HepG2 (cell line): ENCODE data around the gene GGACT. TPM values are rescaled to one million over a fixed set of nuclear protein-coding genes. Genes with fewer than 3 reads are reported as not detected.

ENCODE experiments used
- ATAC-seq: fragments of 200-7000 bp; cut with Tn5 transposase; 3 replicates; pipeline ENCODE4 v1.9.1; 2020; ENCODE audit warnings: mild to moderate bottlenecking, moderate library complexity
- BruUV-seq: library from RNA; stranded (reverse); fragments of 400-500 nt; replicated peaks from 2 replicates; lab custom pipeline; 2021; lab: Mats Ljungman, UMichigan
- CTCF ChIA-PET: fragments of 300-600 bp; formaldehyde crosslinking; extraction: SDS; loops from one replicate; lab custom pipeline; 2021; ENCODE audit warnings: low total read pairs, inconsistent platforms, low intra/inter-chr PET ratio; lab: Yijun Ruan, JAX
- POLR2A ChIA-PET: fragments of 350-600 bp; sonication (Branson Sonifier 250); formaldehyde crosslinking; loops from one replicate; lab custom pipeline; 2020; ENCODE audit warnings: antibody characterized with exemption, inconsistent platforms; lab: Yijun Ruan, JAX
- DNase-seq: peaks from one replicate; pipeline ENCODE4 v3.0.0-alpha.2; 2015; ENCODE audit warnings: low spot score
- FAIRE-seq: peaks from 3 replicates; lab custom pipeline; 2011; peaks lifted over from hg19 to GRCh38; lab: Jason Lieb, UNC
- H2AFZ ChIP-seq: one replicate; pipeline ENCODE4 v1.6.1; 2011; ENCODE audit warnings: low read length, inconsistent platforms
- H3K27ac ChIP-seq: fragments of 300-600 bp; 3 replicates; pipeline ENCODE4 v1.8.0; 2011; ENCODE audit warnings: mixed run types, mild to moderate bottlenecking, mixed read lengths, low read length, inconsistent platforms; ENCODE audit not compliant: insufficient read depth; ENCODE audit errors: extremely low read length
- H3K27me3 ChIP-seq, 2 experiments: fragments of 200-600 bp in 1 of 2; 2 replicates in 1 of 2; 3 replicates in 1 of 2; pipeline versions ENCODE4 v1.6.0 to v1.8.0; 2011; ENCODE audit warnings: low read length in 2 of 2, mild to moderate bottlenecking in 2 of 2, moderate library complexity in 2 of 2, inconsistent platforms in 1 of 2; ENCODE audit not compliant: insufficient read depth in 2 of 2, control insufficient read depth in 1 of 2
- H3K36me3 ChIP-seq, 2 experiments: fragments of 200-600 bp in 1 of 2; replicated peaks in 1 of 2; 2 replicates in 1 of 2; 3 replicates in 1 of 2; pipeline versions ENCODE4 v1.5.1 to v1.8.0; 2011; ENCODE audit warnings: low read length in 2 of 2, inconsistent platforms in 1 of 2; ENCODE audit not compliant: insufficient read depth in 2 of 2, control insufficient read depth in 1 of 2
- H3K4me1 ChIP-seq: 2 replicates; pipeline ENCODE4 v1.5.1; 2012; ENCODE audit warnings: low read length, inconsistent platforms; ENCODE audit not compliant: insufficient read depth
- H3K4me2 ChIP-seq: 2 replicates; pipeline ENCODE4 v1.6.0; 2011; ENCODE audit warnings: low read depth, low read length, inconsistent platforms
- H3K4me3 ChIP-seq, 3 experiments: fragments of 200-600 bp in 1 of 3; sonication (generic), shearing (Covaris generic) in 1 of 3; replicated peaks in 1 of 3; 2 replicates each; pipeline ENCODE4 v1.5.1; 2011 to 2016; ENCODE audit warnings: low read length in 3 of 3, inconsistent platforms in 2 of 3, low read depth in 2 of 3, mild to moderate bottlenecking in 2 of 3, control low read depth in 1 of 3, mixed read lengths in 1 of 3; ENCODE audit not compliant: insufficient read depth in 1 of 3
- H3K79me2 ChIP-seq: one replicate; pipeline ENCODE4 v1.6.1; 2011; ENCODE audit warnings: low read length, inconsistent platforms; ENCODE audit not compliant: insufficient read depth
- H3K9ac ChIP-seq: 2 replicates; pipeline ENCODE4 v1.6.0; 2011; ENCODE audit warnings: mild to moderate bottlenecking, low read depth, low read length, inconsistent platforms; ENCODE audit not compliant: insufficient read depth
- H3K9me3 ChIP-seq: 2 replicates; pipeline ENCODE4 v1.5.1; 2012; ENCODE audit warnings: mild to moderate bottlenecking, low read length
- H4K20me1 ChIP-seq: 2 replicates; pipeline ENCODE4 v1.6.0; 2011; ENCODE audit warnings: inconsistent platforms, mild to moderate bottlenecking, low read length, moderate library complexity; ENCODE audit not compliant: insufficient read depth
- ARNT2 ChIP-seq: sonication (generic); formaldehyde crosslinking; IDR thresholded peaks from 2 replicates; pipeline ENCODE4 v1.8.0; 2022; ENCODE audit warnings: mild to moderate bottlenecking, low read depth, missing genetic modification reagents, moderate library complexity
- CHD4 ChIP-seq: fragments of 200-600 bp; sonication (generic); IDR thresholded peaks from 2 replicates; pipeline ENCODE4 v1.7.0; 2017; ENCODE audit warnings: mild to moderate bottlenecking, low read length, borderline replicate concordance
- FOXJ3 ChIP-seq: sonication (generic); formaldehyde crosslinking; IDR thresholded peaks from 2 replicates; pipeline ENCODE4 v1.4.0; 2020; ENCODE audit warnings: missing genetic modification reagents, mild to moderate bottlenecking, borderline replicate concordance
- KDM1A ChIP-seq: IDR thresholded peaks from 2 replicates; pipeline ENCODE4 v1.6.1; 2016; ENCODE audit warnings: missing compliant biosample characterization
- MYNN ChIP-seq: sonication (generic); formaldehyde crosslinking; IDR thresholded peaks from 2 replicates; pipeline ENCODE4 v1.4.0; 2020; ENCODE audit warnings: mild to moderate bottlenecking, low read depth, missing genetic modification reagents
- NR2C2 ChIP-seq: sonication (generic); formaldehyde crosslinking; IDR thresholded peaks from 2 replicates; pipeline ENCODE4 v1.4.0; 2020; ENCODE audit warnings: missing genetic modification reagents, mild to moderate bottlenecking, moderate library complexity, borderline replicate concordance
- RFX5 ChIP-seq: IDR thresholded peaks from 2 replicates; pipeline ENCODE4 v1.6.1; 2011; ENCODE audit warnings: low read depth, low read length, improper control_type of control experiment
- TGIF2 ChIP-seq: IDR thresholded peaks from 2 replicates; pipeline ENCODE4 v1.6.1; 2016; ENCODE audit warnings: control low read depth, missing compliant biosample characterization
- YEATS4 ChIP-seq: sonication (generic); formaldehyde crosslinking; IDR thresholded peaks from 2 replicates; pipeline ENCODE4 v1.4.0; 2020; ENCODE audit warnings: missing genetic modification reagents, borderline replicate concordance
- ZBTB2 ChIP-seq: sonication (generic); formaldehyde crosslinking; IDR thresholded peaks from 2 replicates; pipeline ENCODE4 v1.8.0; 2022; ENCODE audit warnings: low read depth, missing genetic modification reagents
- ZFP36L2 ChIP-seq: sonication (generic); formaldehyde crosslinking; IDR thresholded peaks from 2 replicates; pipeline ENCODE4 v1.4.0; 2020; ENCODE audit warnings: missing genetic modification reagents
- ZNF383 ChIP-seq: sonication (generic); formaldehyde crosslinking; IDR thresholded peaks from 2 replicates; pipeline ENCODE4 v1.4.0; 2020; ENCODE audit warnings: missing genetic modification reagents, mild to moderate bottlenecking, borderline replicate concordance
- ZNF713 ChIP-seq: sonication (generic); formaldehyde crosslinking; IDR thresholded peaks from 2 replicates; pipeline ENCODE4 v1.4.0; 2020; ENCODE audit warnings: mild to moderate bottlenecking, missing genetic modification reagents
- WGBS: methylation state at CpG from one replicate; pipeline ENCODE4 v1.1.6; 2017; ENCODE audit warnings: low lambda C conversion rate; 5-methylcytosine and 5-hydroxymethylcytosine counted together
- in situ Hi-C: cut with HindIII; loops from 2 replicates; pipeline ENCODE4 v1.10.0; 2017; ENCODE audit warnings: low pct_unique_long_range_greater_than_20kb; ENCODE audit not compliant: extremely low pct_ligation_motif_present
- intact Hi-C: fragments of 100-400 bp; cut with micrococcal nuclease; formaldehyde crosslinking; loops from one replicate; pipeline ENCODE4 v1.10.0; 2022; ENCODE audit not compliant: unreplicated experiment
- polyA plus RNA-seq, 8 experiments: library from polyadenylated mRNA; depleted of rRNA in 3 of 8; stranded (reverse) in 7 of 8; unstranded in 1 of 8; fragments of >200 nt; fragmentation: Illumina TruSeq in 4 of 8; extraction: Trizol in 4 of 8; gene quantifications; 2 replicates each; pipeline versions ENCODE4 v1.2.1 to v1.2.3, GENCODE V29; 2011 to 2016; ENCODE audit warnings: low read depth in 4 of 8, missing spikeins in 1 of 8, mixed read lengths in 1 of 8; ENCODE audit not compliant: insufficient read depth in 1 of 8
- total RNA-seq, 5 experiments: library from RNA; depleted of rRNA; stranded (reverse); fragments of >200 nt; fragmentation: Illumina TruSeq; extraction: Trizol; gene quantifications; 2 replicates each; pipeline ENCODE4 v1.2.3, GENCODE V29; 2016; ENCODE audit warnings: low read depth in 1 of 5
- TF ChIP-seq, protein P1 (sequence below): sonication (generic); formaldehyde crosslinking; IDR thresholded peaks from 2 replicates; pipeline ENCODE4 v1.5.1; 2020; ENCODE audit warnings: mild to moderate bottlenecking, missing genetic modification reagents, moderate library complexity
- TF ChIP-seq, protein P2 (sequence below): sonication (generic); formaldehyde crosslinking; IDR thresholded peaks from 2 replicates; pipeline ENCODE4 v1.4.0; 2020; ENCODE audit warnings: mild to moderate bottlenecking, missing genetic modification reagents

GGACT gene
- total and polyA plus RNA-seq, 2 of the 13 experiments (the other 11 are each of a cell fraction or from before 2014, with no cell fraction given) = 1.7 to 1.9 TPM

DNA sequence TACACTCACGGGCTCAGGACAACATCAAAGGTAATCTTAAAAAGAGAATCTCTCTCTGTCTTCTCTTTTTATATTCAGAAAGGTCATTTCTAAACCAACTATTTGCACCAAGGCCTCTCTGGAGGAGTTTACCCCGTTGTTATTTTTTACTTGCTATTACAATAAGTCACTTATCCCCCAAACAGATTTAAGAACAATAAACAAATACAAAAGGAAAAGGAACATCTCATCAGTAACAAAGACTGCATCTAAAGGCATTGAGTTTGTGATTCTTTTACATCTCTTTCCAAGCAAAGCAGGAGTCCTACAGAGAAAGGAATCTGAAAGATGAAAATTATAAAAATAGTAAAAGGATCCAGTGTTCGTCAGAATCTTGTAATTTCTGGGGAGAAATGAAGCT, 75.4 kb downstream of the GGACT start:
- in situ Hi-C loops = loop anchor here (10.0 kb wide), 1 partner anchor 598 kb away; no protein-coding TSS in a partner anchor
- H3K79me2 ChIP-seq = no peaks in the 10 kb centered on the region
- no peak overlapping the region for H3K9ac ChIP-seq
- no peak overlapping the region for H3K4me3 ChIP-seq
- no peaks in the 10 kb centered on the region for H3K9me3 ChIP-seq
- POLR2A ChIA-PET = no interaction called here
- H4K20me1 ChIP-seq = no peaks in the 10 kb centered on the region
- H3K36me3 ChIP-seq = 0 out of 5 replicates have a peak, but pooled peaks cover 0 to 4% of the 10 kb centered on the region in 2 experiments
- peaks cover 24% of the 10 kb centered on the region for H3K4me1 ChIP-seq
- no TSS peak for BruUV-seq
- intact Hi-C loops = loop anchor here (10.0 kb wide), 1 partner anchor 528 kb away; the partner anchor contains the start of gene ZIC2
- ATAC-seq (no peak), DNase-seq (no peak), FAIRE-seq (no peak)
- no peaks in the 10 kb centered on the region for H3K27me3 ChIP-seq
- no peak overlapping the region for H3K27ac ChIP-seq
- H3K4me2 ChIP-seq = no peak overlapping the region
- no peak overlapping the region for H2AFZ ChIP-seq
- no peak for TF ChIP-seq YEATS4 (CRISPR knock-in tag)
- TF ChIP-seq ZNF383 (CRISPR knock-in tag) = no peak
- TF ChIP-seq NR2C2 (CRISPR knock-in tag) = no peak
- TF ChIP-seq, protein P1, sequence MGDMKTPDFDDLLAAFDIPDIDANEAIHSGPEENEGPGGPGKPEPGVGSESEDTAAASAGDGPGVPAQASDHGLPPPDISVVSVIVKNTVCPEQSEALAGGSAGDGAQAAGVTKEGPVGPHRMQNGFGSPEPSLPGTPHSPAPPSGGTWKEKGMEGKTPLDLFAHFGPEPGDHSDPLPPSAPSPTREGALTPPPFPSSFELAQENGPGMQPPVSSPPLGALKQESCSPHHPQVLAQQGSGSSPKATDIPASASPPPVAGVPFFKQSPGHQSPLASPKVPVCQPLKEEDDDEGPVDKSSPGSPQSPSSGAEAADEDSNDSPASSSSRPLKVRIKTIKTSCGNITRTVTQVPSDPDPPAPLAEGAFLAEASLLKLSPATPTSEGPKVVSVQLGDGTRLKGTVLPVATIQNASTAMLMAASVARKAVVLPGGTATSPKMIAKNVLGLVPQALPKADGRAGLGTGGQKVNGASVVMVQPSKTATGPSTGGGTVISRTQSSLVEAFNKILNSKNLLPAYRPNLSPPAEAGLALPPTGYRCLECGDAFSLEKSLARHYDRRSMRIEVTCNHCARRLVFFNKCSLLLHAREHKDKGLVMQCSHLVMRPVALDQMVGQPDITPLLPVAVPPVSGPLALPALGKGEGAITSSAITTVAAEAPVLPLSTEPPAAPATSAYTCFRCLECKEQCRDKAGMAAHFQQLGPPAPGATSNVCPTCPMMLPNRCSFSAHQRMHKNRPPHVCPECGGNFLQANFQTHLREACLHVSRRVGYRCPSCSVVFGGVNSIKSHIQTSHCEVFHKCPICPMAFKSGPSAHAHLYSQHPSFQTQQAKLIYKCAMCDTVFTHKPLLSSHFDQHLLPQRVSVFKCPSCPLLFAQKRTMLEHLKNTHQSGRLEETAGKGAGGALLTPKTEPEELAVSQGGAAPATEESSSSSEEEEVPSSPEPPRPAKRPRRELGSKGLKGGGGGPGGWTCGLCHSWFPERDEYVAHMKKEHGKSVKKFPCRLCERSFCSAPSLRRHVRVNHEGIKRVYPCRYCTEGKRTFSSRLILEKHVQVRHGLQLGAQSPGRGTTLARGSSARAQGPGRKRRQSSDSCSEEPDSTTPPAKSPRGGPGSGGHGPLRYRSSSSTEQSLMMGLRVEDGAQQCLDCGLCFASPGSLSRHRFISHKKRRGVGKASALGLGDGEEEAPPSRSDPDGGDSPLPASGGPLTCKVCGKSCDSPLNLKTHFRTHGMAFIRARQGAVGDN (CRISPR knock-in tag) = no peak
- TF ChIP-seq, protein P2, sequence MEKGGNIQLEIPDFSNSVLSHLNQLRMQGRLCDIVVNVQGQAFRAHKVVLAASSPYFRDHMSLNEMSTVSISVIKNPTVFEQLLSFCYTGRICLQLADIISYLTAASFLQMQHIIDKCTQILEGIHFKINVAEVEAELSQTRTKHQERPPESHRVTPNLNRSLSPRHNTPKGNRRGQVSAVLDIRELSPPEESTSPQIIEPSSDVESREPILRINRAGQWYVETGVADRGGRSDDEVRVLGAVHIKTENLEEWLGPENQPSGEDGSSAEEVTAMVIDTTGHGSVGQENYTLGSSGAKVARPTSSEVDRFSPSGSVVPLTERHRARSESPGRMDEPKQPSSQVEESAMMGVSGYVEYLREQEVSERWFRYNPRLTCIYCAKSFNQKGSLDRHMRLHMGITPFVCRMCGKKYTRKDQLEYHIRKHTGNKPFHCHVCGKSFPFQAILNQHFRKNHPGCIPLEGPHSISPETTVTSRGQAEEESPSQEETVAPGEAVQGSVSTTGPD (CRISPR knock-in tag) = no peak
- TF ChIP-seq ARNT2 (CRISPR knock-in tag) = no peak
- no peak for TF ChIP-seq KDM1A (CRISPR knock-in tag)
- TF ChIP-seq ZBTB2 (CRISPR knock-in tag) = no peak
- no peak for TF ChIP-seq TGIF2 (CRISPR knock-in tag)
- no peak for TF ChIP-seq ZNF713 (CRISPR knock-in tag)
- TF ChIP-seq CHD4 = no peak
- TF ChIP-seq RFX5 = no peak
- no peak for TF ChIP-seq ZFP36L2
- no peak for TF ChIP-seq FOXJ3 (CRISPR knock-in tag)
- no peak for TF ChIP-seq MYNN (CRISPR knock-in tag)
- 90% methylated on average over 3 of the region's 3 CpGs for WGBS
- CTCF ChIA-PET = no interaction called here
